Kidney glomerular epithelial cell (primary cell): ENCODE results near the gene GRIP1.

Experiments
- DNase-seq: peaks from one replicate; lab custom pipeline; 2025; lab: John Stamatoyannopoulos, UW

Gene GRIP1

DNA sequence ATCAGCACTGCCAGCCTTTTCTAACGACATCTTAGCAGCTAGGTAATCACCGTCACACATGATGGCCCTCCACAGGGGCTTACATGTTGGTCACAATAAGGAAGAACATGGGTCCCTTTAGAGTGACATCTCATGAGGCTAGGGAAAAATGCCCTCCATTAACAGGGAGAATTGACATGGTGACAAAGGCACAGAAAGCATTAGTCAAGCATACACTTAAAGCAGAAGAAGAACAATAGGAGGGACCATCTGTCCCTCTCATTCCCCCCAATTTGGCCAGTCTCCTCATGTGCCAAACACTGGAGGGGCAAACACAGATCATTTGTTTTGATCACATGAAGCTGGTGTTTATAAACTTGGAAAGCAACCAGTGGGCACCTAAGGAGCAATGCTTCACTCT is 78.0 kb downstream of the GRIP1 start:
- no peak for DNase-seq

DNA sequence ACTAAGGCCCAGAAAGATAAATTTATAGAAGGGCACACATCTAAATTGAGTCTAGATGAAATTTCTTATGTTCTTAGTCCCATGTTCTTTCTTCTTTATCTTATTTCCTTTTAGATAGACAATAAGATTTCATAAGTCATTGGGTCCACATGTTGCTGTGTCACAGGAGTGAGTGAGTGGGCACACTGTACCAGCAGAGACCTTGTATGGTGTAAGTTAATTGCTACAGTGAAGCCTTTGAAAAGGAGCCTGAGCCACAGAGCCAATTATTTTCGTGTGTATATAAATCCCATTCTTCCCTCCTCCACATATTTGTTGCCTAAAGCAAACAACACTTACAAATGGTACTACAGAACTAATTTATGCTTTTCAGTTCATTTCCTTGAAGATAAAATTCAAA is 79.1 kb downstream of the GRIP1 start:
- no peak for DNase-seq

DNA sequence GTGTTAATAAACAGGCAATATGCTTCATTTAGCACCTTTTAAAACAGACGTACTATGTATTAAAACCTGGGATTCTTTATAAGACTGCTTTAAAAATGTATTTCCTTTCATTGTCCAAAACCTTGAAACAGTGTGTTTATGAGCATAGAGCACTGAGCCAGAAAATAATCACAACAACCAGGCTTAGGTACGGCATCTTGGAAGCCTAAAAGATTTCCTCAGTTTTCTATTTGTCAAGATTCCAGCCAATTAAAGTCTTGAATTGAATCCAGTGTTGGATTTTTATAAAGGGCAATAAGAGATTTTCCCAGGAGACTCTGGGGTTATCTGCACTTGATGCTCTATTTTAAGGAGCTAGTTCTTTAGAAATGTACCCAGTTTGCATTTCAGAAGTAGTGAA is 80.3 kb downstream of the GRIP1 start:
- DNase-seq: no peak

DNA sequence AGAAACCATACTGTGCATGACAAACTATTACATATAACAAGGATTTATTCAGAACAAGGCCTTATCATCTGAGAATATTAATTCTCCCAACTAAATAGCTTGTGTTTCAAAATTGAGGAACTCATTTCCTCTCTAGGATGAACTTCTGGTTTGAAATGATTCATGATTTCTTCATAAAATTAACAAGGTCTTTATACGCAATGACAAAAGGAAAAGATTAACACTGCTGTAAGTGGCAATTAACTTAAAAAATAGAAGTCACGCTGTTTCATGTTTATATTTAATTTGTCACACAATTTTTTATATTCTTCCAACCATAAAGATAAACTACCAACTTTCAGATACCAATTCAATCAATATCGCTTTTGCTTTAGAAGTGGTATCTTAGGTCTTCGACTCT is 80.8 kb downstream of the GRIP1 start:
- no peak for DNase-seq

DNA sequence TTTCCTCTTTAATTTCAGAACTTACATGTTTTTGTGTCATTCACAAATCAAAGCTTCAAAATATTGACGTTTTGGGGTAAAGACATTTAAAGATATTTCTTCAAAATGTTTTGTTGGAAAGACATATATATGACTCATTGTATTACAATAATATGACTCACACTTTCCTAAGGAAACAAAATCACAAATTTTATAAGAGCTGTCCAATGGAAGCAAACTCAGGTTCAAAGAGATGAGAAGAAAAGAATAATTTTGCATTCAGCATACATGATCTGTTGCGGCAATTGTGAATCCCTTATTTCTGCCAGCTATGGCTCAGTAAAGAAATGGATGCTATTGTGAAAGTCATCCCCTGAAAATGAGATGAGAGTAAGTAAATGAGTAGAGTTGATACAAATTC is 82.7 kb downstream of the GRIP1 start:
- no peak for DNase-seq

DNA sequence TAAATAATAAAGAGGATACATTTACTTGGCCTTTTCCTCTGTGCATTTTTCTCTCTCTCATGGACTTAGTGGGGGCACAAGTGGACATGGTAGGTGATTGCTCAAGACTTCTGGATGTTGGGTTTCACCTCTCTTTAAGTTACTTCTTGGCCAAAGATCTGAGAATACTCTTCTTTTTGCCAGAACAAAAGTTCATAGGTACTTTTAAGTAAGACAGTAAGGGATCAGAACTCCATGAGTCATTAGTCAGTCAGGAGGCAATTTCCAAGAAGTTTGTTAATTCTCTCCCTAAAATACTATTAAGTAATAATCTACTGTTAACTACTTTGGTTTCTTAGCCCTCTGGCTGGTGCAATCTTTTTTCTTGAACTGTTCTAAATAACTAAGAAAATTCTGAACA is 84.2 kb downstream of the GRIP1 start:
- DNase-seq: no peak

DNA sequence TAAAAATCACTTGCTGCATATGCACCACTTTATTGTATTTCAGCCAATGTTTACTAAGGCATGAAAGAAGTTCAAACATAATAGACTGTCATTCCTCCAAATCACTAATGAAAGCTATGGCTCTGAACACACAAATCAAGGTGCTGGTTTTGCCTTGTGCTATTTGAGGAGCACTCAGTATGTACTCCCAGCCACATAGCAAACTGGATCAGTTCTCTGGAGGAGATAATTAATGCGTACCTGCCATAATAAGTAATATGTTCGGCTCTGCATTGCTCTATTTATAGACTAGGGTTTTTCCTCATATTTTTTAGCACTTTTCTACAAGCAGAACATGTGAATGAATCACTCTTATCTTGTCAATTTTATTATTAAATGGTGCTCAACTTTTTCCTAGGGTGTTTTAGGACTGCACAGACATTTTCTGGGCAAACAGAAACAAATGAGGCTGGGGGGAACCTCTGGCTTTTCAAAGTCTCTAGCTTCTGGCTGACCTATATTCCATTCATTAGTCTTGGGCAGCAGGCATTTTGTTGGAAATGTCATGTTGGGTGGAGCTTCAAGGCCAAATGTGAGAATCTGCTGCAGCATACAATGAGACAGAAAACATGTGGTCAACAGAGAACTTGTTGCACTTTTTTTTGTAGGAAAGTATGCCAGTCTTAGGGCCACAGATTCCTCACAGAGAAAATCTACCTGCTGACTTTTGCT is 88.4 kb downstream of the GRIP1 start:
- DNase-seq: no peak

DNA sequence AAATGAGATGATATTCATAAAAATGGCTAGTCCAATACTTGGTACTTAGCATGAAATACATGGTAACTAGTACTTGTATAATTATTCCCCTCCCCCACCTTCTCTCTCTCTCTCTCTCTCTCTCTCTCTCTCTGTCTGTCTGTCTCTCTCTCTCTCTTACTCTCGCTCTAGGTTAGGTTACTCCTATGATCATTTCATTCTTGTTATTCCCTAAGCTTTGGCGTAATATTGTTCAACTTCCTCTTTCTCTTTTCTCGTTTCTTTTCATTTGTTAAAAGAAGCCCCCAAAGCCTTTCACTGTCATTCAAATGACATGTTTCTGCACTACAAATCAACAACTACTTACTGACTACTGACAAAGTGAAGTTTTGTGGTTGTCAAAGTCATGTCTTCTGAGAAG is 89.8 kb downstream of the GRIP1 start:
- DNase-seq: no peak

DNA sequence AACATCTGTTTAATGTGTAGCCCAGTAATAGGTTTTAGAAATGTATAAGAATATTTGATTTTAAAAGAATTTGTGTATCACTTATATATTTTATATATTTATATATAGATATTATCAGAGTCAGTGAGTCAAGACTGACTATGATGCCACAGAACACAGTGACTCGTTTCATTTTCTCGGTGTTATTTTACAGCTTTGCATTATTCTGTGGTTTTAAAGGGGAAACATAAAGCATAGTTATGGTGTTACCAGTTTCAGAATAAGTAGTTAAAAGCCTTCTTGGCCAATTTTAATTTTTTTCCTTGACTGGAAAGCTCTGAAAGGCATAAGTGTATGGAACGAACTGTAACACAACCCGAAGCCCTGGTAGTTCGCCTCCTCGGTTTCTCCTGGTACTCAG is 91.0 kb downstream of the GRIP1 start:
- no peak for DNase-seq

DNA sequence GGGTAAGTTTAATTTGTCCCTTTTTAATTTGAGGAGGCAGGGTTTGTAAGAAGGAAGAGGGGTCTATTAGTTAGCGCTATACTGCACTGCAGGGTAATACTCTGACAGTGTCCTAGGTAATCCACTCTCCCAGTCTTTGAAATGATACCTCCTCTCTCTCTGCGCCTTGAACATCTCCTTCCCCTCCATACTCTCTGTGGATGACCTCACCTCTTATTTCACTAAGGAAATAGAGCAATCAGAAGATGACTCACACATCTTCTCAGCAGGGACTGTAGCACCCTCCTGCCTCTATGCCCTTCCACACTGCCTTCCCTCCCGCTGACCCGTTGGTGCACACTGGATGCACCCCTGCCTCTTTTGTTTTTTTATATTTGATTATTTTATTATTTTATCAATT is 94.2 kb downstream of the GRIP1 start:
- DNase-seq: peak; percentile 1

DNA sequence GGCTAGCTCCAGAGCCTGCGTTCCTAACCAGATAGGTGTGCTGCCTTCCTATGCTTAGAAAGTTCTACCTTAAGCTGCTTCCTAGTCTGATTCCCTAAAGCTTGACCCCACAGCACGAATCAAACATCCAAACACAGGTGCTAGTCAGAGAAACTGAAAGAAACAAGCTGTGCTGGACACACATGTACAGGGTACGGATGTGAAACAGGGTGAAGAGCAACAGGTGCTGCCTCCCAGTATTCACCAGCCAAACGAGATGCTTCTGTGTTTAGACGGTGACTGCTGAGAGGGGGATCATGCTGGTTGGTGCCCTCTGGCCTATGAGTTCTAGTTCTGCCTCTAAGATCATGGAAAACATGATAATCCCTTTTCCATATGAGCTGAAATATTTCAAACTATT is 105.3 kb downstream of the GRIP1 start:
- DNase-seq: no peak

DNA sequence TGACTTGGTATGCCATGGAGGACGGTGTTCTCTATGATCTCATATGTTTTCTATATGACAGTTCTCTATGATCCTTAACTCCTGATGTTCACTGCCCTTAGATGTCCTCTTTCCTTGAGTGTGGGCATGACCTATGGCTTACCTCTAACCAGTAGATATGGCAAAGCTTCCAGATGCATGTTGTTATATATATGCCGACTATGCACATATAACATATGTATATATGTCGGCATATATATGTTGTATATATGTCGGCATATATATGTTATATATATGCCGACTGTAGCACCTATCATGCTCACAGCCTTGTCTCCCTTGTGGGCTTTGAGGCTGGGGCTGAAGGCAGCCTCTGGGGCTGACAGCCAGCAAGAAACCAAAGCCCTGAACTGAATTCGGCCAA is 106.0 kb downstream of the GRIP1 start:
- no peak for DNase-seq

DNA sequence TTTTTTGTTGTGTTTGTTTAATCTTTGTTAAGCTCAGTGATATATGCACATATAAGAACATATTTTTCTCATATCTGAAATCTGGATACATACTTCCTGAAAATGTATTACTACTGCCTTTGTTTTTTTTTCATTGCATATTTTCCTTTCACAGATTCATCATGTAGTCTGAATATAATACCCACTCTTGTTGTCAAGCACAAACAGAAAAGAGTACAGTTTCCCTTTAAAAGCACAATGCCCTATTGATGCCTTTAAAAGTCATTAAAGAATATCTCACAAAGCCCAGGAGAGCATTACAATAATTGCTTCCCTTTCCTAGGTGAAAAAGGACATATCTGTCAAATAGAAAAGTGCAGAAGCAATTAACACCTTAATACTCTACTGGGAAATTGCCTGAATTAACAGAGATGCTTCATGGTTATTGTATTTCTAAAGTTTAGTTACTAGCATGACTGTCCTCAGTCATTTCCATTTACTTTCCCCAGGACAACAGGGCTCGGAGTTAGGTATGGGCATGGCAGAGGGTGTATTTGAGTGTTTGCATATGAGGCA is 107.4 kb downstream of the GRIP1 start:
- DNase-seq: no peak

DNA sequence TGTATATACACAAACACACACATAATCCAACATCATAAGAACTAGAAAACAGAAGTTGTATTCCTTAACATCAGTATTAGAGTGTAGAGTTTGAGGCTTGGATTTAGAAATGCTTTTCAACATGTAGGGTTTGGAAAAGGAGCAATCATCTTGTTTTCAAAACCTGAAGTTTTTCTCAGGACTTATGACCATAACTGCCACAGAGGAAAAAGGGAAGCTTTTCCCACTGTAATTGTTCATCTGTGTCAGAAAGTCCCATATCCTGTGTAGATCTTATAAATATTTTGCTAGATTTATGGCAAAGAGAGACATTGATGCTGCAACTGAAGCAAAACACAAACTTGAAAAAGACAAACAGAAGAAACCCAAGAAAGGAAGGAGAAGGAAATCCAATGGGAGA is 115.7 kb downstream of the GRIP1 start:
- DNase-seq: no peak

DNA sequence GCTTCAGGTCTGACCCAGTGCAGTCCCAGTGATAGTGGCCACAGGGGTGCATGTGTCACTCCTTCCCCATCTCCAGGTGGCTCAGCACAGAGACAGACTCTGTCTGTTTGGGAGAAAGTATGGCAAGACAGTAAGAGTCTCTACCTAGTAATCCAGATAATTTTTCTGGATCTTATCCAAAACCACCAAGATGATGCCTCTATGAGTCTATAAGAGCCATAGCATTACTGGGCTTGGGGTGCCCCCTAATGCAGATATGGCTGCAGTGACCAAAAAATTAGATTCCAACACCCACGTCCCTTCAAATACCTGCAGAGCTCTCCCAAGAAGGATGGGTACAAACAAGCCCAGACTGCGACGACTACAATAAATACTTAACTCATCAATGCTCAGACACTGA is 123.8 kb downstream of the GRIP1 start:
- no peak for DNase-seq

DNA sequence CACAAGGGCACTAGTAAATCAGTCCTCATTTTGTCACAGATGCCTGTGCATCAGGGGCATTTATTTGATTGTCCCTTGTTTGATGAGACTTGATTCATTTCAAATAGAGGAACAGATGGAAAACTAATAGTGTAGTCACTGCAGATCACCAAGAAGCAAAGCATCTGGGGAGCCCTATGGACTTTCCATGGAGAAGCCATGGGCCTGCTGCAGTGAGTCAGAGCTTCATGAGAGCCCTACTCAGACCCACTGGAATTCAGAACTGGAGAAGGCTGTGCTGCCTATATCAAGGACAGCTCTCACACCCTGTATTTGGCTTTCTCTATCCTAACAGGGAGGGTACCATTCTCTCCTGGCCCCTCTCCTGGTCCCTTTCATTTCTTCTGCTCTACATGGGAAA is 126.2 kb downstream of the GRIP1 start:
- DNase-seq: no peak

DNA sequence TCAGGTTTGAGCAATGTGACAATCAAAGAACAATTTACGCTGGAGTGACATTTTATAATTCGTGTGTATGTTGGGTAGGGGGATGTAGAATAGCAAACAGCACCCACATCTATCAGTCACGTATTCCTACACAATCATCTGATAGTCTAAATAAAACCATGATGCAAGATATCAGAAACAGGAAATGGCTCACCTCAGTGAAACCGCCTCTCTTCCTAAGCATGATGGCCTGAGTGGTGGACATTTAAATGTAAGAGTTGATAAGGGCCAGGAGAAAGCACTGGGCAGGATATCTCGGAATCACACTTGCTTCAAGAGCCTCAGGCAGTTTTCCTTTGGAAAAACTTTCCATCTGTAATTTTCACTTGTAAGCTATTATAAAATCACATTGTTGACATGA is 128.2 kb downstream of the GRIP1 start:
- no peak for DNase-seq

DNA sequence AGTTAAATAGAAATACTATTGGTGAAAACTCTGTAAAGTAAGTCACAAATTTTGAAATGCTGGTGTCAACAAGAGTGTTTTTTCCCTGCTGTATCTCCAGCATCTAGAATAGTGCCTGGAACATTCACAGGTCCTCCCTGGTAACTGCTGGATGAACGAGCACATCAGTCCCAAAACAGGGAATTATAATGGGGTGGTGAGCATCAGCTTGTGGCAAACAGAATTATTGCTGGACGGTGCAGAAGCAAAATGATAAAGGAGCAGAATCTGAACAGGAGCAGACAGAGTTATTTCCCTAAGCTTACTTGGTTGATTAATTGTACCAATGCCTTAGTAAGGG is 129.9 kb downstream of the GRIP1 start:
- no peak for DNase-seq

DNA sequence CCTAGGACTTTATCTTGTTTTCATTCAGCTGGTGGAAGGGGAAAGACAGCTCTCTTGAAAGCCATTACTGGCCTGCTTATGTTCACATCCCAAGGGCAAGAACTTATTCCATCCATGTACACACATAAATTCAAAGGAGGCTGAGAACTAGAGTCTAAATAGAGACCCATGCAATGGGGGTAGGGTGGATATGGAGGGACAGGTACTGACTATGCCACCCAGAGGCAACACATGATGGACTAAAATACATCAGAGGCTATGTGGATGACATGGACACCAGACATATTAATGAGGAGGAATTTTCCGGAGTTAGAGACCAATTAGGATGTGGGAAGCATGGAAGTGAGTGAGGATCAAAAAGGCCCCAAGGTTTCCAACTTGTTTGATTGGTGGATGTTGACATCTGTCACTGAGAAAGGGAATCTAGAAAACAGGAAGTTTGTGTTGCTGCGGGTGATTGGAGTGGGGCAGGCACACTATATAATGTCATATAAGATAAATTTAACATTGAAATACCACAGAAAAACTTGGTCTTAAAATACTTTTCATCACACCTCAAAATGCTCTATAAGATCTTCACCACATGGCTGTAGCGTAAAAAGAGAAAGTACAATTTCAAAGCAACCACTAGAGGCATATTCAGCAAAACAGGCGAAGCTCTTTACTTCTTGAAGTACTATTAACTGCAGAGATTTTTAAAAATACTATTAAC is 130.4 kb downstream of the GRIP1 start:
- DNase-seq: no peak

DNA sequence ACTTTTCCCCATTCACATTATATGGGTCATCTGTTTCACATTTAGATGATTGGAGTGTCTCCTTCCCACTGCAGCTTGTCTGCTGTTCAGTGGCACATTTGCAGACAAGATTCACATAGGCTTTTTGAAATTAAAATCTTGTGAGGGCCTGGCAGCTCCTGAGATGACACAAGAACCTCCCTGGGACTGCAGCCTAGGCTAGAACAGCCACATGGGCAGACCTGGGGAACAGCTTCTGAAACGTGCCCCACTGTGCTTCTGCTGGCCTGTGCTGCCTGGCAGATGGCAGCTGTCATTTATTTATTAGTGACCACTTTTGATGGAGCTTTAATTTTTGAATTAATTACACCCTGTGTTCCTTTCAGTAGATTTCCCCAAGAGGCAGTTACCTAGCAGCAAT is 137.4 kb downstream of the GRIP1 start:
- no peak for DNase-seq

DNA sequence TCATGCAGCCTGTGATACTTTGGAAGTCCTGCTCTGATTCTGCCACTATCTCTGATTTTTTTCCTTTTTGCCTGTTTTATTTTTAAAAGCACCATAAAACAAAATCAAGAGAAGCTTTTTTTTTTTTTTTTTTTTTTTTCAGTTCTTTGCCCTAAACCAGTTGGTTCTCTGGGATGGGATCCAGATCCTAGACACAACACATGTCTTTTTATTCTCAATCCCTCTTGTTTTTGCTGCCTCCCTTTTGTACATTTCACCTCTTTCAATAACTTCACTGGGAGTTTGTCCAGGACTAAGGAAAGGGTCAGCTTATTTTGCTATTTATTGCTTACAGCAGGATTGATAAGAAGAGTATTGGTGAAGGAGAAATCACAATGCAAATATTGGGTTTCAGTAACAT is 139.4 kb downstream of the GRIP1 start:
- no peak for DNase-seq

DNA sequence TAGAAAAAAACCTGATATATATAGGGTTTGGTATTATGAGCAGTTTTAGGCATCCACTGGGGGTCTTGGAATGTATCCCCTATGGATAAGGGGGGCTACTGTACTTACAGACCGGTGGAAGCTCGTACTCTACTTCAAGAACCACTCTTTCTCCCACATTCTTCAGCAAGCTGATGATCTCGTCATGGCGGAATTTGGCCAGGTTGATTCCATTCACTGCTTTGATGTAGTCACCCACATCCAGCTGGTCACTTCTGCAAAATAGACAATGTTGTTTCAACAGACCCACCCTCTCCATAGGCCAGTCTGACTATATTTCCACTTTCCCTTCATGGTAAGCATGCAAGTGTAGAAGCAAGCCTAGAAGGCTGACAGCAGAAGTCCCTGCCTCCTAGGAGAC is 139.9 kb downstream of the GRIP1 start:
- DNase-seq: peak; percentile 49

DNA sequence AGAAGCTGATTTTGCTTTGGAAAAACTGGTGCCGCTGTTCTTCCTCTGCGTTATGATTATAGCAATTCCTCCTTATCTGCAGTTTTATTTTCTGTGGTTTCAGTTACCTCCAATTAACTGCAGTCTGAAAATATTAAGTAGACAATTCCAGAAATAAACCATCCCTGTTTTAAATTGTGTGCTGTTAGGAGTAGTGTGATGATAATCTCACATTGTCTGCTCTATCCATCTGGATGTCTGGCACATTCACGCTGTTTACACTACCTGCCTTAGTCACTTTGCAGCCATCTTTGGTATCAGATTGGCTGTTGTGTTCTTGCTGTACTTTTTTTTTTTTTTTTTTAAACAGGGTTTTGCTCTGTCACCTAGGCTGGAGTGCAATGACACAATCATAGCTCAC is 141.0 kb downstream of the GRIP1 start:
- no peak for DNase-seq

DNA sequence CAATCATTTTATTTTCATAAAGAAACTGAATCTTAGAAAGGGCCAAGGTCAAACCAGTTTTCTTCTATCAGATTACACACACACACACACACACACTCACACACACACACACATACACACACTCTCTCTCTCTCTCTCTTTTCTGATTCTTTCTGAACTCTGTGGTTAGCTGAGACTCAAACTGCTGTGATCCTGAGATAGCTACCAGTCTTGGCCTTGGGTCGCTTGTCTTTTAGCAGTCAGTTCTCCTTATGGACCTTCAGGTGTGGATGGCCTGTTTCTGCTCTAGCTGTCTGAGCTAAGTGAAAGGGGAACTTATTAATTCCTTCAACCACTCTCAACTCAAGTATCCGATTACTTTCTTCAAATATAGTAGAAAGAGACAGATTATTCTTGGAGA is 145.1 kb downstream of the GRIP1 start:
- no peak for DNase-seq
